Stimulated activated CD4-positive, alpha-beta T cell treated with anti-CD3 and anti-CD28 coated beads, Interleukin-15, amount 100 ng/mL, for 24 hours (primary cell): ENCODE measurements around the gene ADGRG1.
"Not testable (repeated sequence)": the region's sequence is repeated elsewhere in the genome, so short reads cannot be mapped to it uniquely, and the experiment has no call there.

Source experiments
- DNase-seq: peaks from one replicate; pipeline ENCODE4 v3.0.0-alpha.2; 2020

The ADGRG1 gene

DNA sequence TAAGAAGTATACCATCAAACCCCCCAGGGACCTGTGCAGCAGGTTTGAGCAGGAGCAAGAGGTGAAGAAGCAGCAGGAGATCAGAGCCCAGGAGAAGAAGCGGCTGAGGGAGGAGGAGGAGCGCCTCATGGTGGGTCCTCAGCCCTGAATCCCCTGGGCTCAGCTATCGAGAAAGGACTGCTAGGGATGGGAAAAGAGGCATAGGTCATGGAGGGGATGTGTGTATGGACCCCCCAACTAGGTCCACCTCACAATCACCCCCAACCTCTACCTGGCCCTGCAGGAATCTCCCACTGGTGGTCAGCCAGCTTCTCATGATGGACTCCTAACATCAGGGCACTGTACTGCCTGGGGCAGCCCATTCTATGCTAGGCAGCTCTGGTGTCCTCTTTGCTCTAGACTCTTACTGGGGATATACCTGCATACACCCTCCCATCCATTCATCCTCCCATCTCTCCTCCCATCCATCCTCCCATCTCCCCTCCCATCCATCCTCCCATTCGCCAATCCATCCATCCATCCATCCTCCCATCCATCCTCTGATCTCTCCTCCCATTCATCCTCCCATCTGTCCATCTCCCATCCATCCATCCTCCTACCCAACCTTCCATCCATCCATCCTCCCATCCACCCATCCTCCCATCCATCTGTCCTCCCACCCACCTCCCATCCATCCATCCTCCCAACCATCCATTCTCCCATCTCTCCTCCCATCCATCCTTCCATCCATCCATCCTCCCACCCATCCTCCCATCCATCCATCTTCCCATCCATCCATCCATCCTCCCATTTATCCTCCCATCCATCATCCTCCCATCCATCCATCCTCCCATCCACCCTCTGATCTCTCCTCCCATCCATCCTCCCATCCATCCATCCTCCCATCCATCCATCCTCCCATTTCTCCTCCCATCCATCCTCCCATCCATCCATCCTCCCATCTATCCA lies 76.7 kb downstream of the ADGRG1 start:
- DNase-seq = no peak

DNA sequence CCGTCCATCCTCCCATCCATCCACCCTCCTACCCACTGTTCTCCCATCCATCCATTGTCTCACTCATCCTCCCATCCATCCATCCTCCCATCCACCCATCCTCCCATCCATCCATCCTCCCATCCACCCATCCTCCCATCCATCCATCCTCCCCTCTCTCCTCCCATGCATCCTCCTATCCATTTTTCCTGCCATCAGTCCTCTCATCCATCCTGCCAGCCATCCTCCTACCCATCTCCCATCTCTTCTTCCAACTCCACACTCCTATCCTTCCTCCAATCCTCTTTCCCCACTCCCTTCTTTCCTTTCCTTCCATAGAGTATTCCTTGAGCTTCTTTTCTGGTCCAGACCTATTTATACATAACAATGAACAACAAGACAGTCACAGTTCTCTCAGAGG lies 78.3 kb downstream of the ADGRG1 start:
- no peak for DNase-seq

DNA sequence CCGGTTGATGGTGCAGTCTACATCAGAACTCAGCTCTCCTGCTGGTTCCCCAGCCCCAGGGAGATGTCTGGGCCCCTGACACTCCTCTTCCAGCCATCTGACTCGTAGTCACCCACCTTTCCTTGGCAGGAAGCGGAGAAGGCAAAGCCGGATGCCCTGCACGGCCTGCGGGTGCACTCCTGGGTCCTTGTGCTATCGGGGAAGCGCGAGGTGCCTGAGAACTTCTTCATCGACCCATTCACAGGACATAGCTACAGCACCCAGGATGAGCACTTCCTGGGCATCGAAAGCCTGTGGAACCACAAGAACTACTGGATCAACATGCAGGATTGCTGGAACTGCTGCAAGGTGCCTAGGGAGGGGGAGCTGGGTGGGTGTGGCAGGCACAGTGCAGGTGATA lies 78.9 kb downstream of the ADGRG1 start:
- DNase-seq = no peak

DNA sequence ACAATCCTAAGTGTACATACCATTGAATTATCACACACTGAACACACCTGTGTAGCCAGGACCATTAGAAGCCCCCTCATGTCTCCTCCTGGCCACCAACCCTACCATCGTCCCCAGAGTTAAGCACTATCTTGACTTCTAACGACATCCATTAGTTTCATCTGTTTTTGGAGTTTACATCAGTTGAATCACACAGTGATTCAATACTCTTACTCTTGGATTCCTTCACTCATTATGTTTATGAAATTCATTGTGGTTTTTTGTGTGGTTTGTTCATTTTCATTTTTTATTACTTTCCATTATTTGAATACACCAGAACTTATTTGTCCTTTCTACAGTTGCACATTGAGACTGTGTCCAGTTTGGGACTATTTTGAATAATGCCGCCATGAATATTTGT lies 79.7 kb downstream of the ADGRG1 start:
- DNase-seq = no peak

DNA sequence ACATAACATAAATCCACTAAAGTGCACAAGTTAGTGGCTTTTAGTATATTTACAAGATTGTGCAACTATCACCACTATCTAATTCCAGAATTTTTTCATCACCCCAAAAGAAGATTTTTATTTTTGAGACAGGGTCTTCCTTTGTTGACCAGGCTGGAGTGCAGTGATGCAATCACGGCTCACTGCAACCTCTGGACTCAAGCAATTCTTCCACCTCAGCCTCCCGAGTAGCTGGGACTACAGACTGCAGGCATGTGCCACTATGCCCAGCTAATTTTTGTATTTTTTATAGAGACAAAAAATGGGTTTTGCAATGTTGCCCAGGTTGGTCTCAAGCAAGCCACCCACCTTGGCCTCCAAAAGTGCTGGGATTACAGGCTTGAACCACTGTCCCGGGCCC lies 81.2 kb downstream of the ADGRG1 start:
- DNase-seq = no peak

DNA sequence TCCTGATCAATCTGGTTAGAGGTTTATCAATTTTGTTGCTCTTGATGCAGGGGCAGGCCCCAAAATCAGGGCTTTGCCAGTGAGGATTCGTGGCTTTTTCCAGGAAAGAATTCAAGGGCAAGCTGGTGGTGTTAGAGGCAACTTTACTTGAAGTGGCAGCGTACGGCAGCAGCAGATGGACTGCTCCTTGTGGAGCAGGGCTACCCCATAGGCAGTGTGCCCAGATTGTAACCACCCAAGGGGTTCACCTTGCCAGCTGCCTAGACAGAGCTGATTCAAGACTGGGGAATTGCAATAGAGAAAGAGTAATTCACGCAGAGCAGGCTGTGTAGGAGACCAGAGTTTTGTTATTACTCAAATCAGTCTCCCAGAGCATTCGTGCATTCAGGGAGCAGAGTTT lies 82.9 kb downstream of the ADGRG1 start:
- DNase-seq = no peak

DNA sequence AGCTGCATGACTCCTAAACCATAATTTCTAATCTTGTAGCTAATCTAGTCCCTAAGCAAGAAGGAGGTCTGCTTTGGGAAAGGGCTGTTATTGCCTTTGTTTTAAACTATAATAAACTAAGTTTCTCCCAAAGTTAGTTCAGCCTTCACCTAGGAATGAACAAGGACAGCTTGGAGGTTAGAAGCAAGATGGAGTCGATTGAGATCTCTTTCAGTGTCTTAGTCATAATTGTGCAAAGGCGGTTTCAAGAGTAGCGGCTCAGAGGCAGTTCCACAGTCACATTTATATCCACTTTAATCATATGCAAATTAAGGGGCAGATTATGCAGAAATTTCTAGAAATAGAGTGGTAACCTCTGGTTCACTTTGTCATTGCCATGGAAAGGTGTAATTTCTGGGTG lies 83.6 kb downstream of the ADGRG1 start:
- no peak for DNase-seq

DNA sequence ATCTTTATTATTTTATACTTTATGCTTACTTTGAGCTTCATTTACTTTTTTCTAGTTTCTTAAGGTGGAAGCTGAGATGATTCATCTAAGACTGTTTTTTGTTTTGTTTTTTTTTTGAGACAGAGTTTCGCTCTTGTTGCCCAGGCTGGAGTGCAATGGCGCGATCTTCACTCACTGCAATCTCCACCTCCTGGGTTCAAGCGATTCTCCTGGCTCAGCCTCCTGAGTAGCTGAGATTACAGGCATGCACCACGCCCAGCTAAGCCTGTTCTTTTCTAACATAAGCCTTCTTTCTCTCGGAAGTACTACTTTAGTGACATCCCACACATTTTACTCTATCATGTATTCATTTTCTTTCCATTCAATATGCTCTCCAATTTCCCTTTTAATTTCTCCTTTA lies 84.1 kb downstream of the ADGRG1 start:
- DNase-seq = not testable (repeated sequence)

DNA sequence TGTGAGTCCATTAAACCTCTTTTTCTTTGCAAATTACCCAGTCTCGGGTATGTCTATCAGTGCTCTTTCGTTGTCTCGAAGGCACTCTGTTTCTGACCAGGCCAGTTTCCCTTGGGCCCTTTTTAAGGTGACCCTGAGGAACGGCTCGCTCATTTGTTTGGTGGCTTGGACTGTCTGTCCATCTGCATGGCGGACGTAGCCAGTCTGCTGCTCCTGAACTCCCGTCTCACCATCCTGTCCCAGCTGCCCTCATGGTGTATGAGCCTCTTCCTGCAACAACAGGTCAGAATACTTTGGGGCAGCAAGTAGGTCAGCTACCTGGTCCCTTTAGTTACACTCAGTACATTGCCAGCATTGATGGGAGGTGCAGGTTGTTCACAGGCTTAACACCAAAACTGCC lies 85.2 kb downstream of the ADGRG1 start:
- no peak for DNase-seq

DNA sequence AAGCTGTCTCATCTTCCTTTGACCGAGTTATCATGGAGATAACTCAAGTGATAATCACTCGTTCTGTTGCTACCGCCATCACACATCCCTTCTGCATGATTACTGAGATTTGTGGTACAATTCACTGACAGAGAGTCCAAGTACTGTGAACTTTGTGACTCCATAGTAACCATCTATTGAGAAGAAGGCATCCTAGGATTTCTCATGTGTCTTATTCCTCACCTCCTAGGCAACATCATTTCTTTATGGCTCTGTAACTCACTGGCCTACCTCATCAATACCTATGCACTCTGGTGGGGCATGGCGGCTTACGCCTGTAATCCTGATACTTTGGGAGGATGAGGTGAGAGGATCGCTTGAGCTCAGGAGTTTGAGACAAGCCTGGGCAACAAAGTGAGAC lies 85.6 kb downstream of the ADGRG1 start:
- DNase-seq = no peak
